Suppressor macrophage (primary cell): Measurements from ENCODE around the gene PNMA6E.

Source experiments
- DNase-seq, 4 experiments: peaks; one replicate each; pipeline ENCODE4 v3.0.0-alpha.2; 2020 to 2022
- total RNA-seq, 17 experiments: gene quantifications; one replicate each; lab custom pipeline; 2026; ENCODE audit warnings: mixed read lengths in 6 of 17, inconsistent platforms in 3 of 17; lab: John Stamatoyannopoulos, UW

Gene PNMA6E
- total RNA-seq, result 0 to 0.88 (median 0) reads per million in 17 experiments

DNA sequence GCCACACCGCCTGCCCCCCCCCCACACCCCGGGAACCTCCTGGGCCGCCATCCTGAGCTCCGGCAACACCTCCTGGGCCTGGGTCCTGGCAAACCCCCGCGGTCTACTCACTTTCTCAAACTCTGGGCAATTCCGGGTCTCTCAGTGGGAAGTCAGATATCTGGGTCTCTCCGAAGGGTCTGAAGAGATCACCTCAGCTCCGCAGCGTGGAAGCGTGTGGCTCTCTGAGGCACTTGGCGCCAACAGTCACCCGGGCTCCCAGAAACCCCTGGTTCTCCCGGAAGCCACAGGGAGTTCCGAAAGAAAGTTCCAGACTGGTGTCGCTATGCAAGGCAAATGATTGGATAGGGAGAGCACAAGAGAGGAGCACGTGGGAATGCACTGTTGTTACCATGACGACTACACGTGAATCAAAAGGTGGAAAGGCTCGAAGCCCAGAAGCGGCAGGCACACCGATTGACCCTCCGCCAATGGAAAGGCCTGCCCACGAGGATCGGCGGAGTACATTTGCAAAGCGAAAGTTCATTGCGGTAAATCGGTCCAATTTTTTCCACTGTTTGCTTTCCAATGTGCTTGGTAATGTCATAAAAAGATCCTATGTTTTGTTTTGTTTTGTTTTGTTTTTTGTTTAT is at the start of gene PNMA6E:
TSS of gene PNMA6E (minus strand) at position 218 of the 632 bp plus-strand sequence. CDS start 2,501 bp downstream, outside the sequence.
- no peak for DNase-seq

GRCh38 chrX:153450949-153451277 is 49.8 kb upstream of the PNMA6E start:
- DNase-seq, result no peak

GRCh38 chrX:153450114-153450948 is 49.2 kb upstream of the PNMA6E start:
- DNase-seq, result no peak

DNA sequence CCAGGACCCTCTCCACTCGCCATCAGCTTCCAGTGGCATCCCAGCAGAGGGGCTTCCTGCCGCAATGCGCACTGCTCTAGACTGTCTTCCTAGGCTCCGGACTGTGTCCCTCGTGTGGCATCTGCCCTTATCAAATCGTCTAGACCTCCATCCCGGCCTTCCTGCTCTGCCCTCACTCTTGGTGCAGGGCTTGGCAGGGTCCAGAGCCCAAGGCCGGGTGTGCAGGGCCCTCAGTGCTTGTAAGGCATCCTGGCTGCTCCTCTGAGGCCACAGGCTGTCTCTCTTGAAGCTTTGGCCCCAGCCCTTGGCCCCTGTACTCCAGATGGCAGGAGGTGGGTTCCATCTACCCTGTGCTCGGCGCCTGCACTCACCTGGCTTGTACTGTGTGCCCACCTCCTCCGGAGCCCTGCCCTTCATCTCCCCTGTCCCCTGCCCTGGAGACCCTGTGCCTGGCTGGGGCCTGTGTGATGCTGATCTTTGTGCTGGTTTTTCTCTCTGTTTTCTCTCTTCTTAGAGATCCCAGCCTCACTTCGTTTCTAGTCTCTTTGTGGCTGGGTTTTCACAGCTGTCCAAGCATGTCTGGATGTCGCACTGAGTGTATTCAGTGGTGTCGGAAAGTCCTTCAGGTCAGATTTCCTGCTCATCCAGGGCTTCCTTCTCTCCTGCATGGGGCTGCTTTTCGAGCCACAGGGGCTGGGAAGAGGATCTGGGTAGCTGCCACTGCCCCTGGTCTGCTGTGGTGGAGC is 48.4 kb upstream of the PNMA6E start:
- DNase-seq, result no peak

DNA sequence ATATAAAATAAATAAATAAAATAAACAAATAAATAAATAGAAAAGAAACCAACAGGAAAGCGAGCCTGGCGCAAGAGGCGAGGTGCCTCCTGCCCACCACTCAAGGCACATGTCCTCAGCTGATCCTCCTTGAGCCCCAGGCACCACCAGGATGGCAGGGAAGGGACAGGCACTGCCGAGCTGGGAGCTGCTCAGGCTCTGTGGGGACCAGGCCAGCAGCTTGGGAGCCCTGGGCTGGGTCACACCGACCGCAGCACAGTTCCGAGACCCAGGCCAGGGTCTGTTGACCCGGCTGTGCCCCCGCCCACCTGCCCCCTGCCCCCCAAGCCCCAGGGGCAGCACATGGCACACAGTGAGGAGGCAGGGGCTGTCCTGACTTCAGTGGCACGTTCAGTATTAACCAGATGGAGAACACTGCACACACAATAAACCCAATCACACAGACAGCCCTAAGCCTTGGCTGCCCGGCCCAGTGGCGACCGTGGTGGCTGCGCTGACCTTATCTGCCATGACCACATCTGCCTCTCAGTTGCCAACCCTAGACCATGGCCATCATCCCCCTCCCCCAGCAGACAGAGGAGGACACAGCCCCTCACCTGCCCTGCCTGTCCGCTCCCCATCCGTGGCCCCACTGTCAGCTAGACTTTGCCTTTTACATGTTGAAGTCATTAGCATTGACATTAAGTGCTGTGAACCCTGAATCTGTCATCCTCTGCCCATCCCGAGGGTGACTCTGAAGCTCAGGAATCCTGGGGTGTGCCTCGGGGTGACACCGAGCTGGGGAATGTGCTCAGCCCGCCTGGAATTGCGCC is 47.6 kb upstream of the PNMA6E start:
- DNase-seq, result no peak

- DNase-seq, result no peak
Measured at GRCh38 chrX:153447581-153447960, 46.4 kb upstream of the PNMA6E start.

GRCh38 chrX:153446950-153447580 is 45.9 kb upstream of the PNMA6E start:
- no peak for DNase-seq

DNA sequence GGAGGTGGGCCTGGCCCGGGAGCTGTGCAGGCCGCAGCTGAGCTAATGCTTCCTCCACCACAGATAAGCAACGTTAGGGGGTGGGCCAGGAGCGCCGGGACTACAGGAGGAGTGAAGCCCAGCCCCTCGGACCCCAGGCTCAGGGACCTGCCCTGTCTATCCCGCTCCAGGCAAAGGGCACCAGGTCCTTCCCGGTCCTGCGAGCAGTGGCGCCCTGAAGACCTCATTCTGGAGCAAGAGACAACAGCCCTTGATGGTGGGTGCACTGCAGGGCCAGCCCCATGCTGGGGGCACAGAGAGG is 45.4 kb upstream of the PNMA6E start:
- no peak for DNase-seq

DNA sequence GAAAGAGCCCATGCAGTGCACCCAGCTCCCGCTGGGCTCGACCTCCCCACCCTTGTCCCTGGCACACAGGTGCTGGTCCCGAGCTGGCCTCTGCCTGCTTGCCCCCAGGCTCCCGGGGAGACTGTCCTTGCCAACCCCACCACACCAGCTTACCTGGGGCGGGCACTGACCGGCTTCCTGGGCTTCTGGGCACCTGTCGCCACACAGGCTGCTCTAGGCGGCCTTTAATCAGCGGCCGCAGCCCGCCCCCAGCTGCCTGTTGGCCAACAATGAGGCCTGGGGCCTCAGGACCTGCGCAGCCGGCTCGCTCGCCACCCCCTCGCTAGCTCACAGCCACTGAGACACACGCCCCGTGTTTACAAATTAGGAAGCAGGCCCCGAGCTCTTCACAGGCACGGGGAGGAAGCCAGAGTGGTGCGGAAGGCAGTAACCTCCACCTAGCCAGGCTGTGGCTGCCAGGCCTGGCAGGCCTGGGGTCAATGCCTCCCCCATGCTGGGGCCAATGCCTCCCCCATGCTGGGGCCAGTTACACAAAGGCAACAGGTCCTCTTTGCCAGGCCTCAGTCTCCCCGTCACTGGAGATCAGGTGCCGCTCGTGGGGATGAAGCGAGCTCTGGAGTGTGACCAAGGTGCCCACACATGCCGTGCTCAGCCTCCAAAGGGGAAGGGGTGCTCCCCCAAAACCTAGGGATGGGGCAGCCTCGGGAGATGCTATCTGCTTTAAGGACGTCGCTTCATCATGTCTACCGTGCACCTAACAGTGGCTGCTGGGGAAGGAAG is 44.9 kb upstream of the PNMA6E start, which contains the start of gene TREX2:
TSS of gene TREX2 (minus strand) at position 201 of the 780 bp plus-strand sequence. CDS start 626 bp downstream, outside the sequence.
- DNase-seq, result peak in 1 of 4 experiments; percentile 12

- DNase-seq, result no peak
Measured at GRCh38 chrX:153445106-153445855, 44.1 kb upstream of the PNMA6E start.

DNA sequence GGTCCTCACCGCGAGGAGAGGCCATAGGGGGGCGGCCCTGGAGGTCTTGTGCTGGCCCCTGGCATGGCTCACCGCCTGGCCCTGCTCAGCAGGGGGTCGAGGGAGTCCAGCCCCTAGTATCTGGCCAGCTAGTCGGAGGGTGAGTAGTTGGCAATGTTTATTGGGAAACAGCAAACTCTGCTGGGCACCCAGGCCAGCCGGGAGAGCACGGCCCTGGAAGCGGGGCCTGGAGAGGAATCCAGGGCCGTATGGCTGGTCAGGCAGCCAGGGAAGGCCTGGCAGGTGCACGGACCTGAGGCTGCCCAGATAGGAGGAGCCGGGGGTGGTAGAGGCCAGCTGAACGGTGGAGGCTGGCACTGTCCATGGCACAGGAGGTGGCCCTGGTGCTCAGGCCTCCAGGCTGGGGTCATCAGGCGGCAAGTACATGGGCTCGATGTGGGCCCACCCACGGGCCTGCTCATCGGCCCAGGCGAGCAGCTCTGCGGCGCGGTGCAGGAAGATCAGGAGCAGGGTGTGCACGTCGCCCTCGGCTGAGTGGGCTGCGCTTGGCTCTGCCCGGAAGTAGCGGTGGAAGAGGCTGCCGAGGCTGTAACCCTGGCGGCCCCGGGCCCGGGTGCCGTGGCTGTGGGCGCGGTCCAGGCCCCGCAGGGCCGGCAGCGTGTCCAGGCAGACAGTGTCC is 43.3 kb upstream of the PNMA6E start:
- no peak for DNase-seq

DNA sequence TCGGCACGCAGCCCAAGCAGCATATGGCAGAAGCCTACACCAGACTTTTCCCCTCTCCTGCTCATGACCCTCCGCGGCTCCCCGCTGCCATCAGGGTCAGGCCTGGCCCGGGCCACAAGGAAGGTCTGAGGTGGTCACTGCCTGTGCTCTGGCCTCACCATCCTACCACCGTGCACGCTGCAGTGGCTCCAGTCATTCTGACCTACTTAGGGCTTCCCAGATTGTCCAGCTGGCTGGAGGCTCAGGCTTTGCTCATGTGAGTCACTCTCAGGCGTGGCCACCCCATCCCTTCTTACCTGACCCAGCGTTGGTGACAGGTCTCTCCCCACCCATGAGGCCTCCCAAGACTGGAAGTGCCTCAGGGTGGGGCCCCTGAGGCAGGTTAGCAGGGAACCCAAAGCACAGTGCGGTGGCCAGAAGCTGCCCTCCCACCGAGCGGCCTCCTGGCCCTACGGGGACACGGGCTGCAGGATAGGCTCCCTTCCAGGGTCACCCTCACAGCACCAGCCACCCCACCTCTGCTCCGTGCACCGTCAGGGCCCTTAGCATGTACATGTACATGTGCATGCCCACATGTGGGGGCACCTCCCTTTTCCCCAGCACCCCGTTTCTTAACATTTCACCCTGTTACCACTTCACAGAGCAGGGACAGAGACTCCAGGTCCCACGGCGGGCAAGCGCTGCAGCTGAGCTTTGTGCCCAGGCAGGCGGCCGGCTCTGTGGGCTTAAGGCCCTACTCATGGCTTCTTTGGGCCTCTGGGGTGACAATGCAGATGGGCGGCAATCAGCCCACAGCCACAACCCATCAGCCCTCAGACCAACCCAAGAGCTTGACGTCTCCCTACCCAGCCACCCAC is 42.6 kb upstream of the PNMA6E start:
- DNase-seq, result no peak

- DNase-seq, result no peak
Measured at GRCh38 chrX:153442463-153442862, 41.3 kb upstream of the PNMA6E start.

- no peak for DNase-seq
Measured at GRCh38 chrX:153441981-153442380, 40.8 kb upstream of the PNMA6E start.

- no peak for DNase-seq
Measured at GRCh38 chrX:153441296-153441695, 40.1 kb upstream of the PNMA6E start.

DNA sequence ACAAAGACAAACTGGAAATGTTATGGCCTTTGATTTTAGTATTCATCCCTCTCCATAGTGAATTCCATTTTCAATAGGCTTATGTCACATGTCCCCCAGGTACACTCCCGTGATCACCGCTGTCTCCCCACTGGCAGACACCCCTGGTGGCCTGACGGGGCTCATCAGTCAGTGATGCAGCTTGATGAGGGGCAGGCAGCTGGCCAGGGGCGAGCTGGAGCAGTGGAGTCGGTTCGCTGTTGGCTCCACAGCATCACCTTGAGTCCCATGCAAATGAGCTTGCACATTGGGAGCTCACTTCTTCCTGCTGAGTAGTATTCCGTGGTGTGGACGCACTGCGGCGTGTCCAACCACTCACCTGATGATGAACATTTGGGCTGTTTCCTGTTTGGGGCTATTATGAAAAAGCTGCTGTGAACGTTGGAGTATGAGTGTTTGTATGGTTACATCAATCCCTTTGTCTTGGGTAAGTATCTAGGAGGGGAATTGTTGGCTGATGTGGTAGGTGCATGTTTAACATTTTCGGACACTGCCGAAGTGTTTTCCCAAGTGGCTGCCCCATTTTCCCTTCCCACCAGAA is 39.5 kb upstream of the PNMA6E start:
- DNase-seq, result no peak

GRCh38 chrX:153439977-153440376 is 38.8 kb upstream of the PNMA6E start:
- no peak for DNase-seq

DNA sequence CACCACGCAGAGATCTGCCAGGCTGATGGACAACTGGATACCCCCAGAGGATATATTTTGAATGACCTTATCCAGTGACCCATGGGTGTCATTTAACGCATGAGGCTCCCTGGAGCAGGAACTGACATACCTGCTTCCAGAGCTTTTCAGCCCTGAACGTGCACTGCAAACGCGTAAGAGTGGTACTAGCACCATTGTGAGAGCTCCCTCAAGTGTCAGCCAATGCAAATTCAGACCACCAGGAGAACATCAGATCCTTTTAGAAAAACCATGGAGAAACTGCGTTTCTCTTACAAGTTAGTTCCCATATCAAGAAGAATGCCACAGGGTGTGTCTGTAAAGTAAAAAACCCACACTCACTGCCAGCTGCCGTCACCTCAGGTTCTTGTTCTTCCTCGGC is 37.4 kb upstream of the PNMA6E start:
- peak; percentile 9 to 44 (median 34) for DNase-seq

DNA sequence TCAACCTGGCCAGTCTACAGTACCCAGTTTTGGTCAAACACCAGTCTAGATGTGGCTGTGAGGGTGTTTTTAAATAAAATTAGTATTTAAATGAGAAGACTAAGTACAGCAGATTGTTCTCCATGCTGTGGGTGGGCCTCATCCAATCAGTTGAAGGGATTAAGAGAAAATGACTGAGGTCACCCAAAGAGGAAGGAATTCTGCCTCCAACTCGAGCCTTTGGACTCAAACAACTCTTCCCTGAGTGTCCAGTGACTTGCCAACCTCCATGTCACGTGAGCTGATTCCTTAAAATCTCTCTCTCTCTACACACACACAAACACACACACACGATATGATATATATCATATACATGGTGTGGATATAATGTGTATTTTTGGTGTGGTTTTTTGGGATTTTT is 34.7 kb upstream of the PNMA6E start:
- no peak for DNase-seq
